CD4-positive, CD25-positive, alpha-beta regulatory T cell (primary cell): ENCODE results near the gene YTHDF2. TPM values are rescaled to one million over a fixed set of nuclear protein-coding genes. Genes with fewer than 3 reads are reported as not detected.
"Not testable (repeated sequence)": the region's sequence is repeated elsewhere in the genome, so short reads cannot be mapped to it uniquely, and the experiment has no call there.

ENCODE experiments used
- ATAC-seq, 2 donors: fragments of 150-1000 bp; cut with Tn5 transposase; one replicate each; pipeline ENCODE4 v1.10.0; 2021; ENCODE audit warnings: low read depth in 2 of 2, moderate number of reproducible peaks in 2 of 2, moderate library complexity in 1 of 2
- DNase-seq, 3 donors: peaks; one replicate each; pipeline versions ENCODE4 v3.0.0 to v3.0.0-alpha.2; 2012 to 2022; ENCODE audit warnings: mixed read lengths in 1 of 3
- H3K27ac ChIP-seq: one replicate; pipeline ENCODE4 v1.7.0; 2013; ENCODE audit warnings: mild to moderate bottlenecking, low read length; ENCODE audit not compliant: insufficient read depth, poor library complexity, severe bottlenecking
- H3K27me3 ChIP-seq: one replicate; pipeline ENCODE4 v1.7.0; 2013; ENCODE audit warnings: low read length; ENCODE audit not compliant: control insufficient read depth, insufficient read depth
- H3K36me3 ChIP-seq: one replicate; pipeline ENCODE4 v1.7.0; 2013; ENCODE audit warnings: mild to moderate bottlenecking, low read length, moderate library complexity; ENCODE audit not compliant: control insufficient read depth, insufficient read depth
- H3K4me1 ChIP-seq: 2 replicates; pipeline ENCODE4 v1.7.0; 2013; ENCODE audit warnings: mild to moderate bottlenecking, low read length; ENCODE audit not compliant: insufficient read depth, control insufficient read depth, poor library complexity, severe bottlenecking
- H3K4me3 ChIP-seq: one replicate; pipeline ENCODE4 v1.7.0; 2013; ENCODE audit warnings: low read depth, mild to moderate bottlenecking, low read length, moderate library complexity
- H3K9me3 ChIP-seq, 2 experiments: 1 replicate in 1 of 2; 2 replicates in 1 of 2; pipeline ENCODE4 v1.7.0; 2013; ENCODE audit warnings: low read length in 2 of 2, mild to moderate bottlenecking in 1 of 2, moderate library complexity in 1 of 2; ENCODE audit not compliant: control insufficient read depth in 2 of 2
- H3K27ac Mint-ChIP-seq, 3 donors: one replicate each; pipeline ENCODE4 v1.8.0; 2020 to 2022; ENCODE audit warnings: mild to moderate bottlenecking in 3 of 3, mixed read lengths in 3 of 3, moderate library complexity in 2 of 3
- H3K27me3 Mint-ChIP-seq: one replicate; pipeline ENCODE4 v1.8.0; 2022; ENCODE audit warnings: mild to moderate bottlenecking, mixed read lengths
- H3K36me3 Mint-ChIP-seq: one replicate; pipeline ENCODE4 v1.8.0; 2020; ENCODE audit warnings: mixed read lengths
- H3K4me1 Mint-ChIP-seq, 4 donors: one replicate each; pipeline ENCODE4 v1.8.0; 2020 to 2022; ENCODE audit warnings: mixed read lengths in 4 of 4, mild to moderate bottlenecking in 1 of 4
- H3K4me3 Mint-ChIP-seq, 4 donors: one replicate each; pipeline ENCODE4 v1.8.0; 2020 to 2022; ENCODE audit warnings: mild to moderate bottlenecking in 4 of 4, mixed read lengths in 4 of 4, moderate library complexity in 3 of 4
- H3K9me3 Mint-ChIP-seq, 7 donors: one replicate each; pipeline ENCODE4 v1.8.0; 2020 to 2022; ENCODE audit warnings: mixed read lengths in 7 of 7, mild to moderate bottlenecking in 3 of 7, moderate library complexity in 2 of 7
- polyA plus RNA-seq, 4 donors: library from polyadenylated mRNA; unstranded; fragments of 300-500 nt; fragmentation: Illumina TruSeq; gene quantifications; one replicate each; pipeline ENCODE4 v1.2.3, GENCODE V29; 2021
- total RNA-seq: library from RNA; stranded (reverse); gene quantifications from one replicate; pipeline ENCODE4 v1.2.3, GENCODE V29; 2022

The YTHDF2 gene
- total and polyA plus RNA-seq, 5 donors from 2014 or later: 81.9 to 145 (median 124) TPM

GRCh38 chr1:28790377-28791035 is 53.8 kb downstream of the YTHDF2 start:
- peaks cover 0 to 3% (median 0%) of the 10 kb centered on the region in 4 donors for H3K4me1 Mint-ChIP-seq
- no peak overlapping the region for H3K27ac Mint-ChIP-seq
- H3K4me3 Mint-ChIP-seq: no peak overlapping the region
- peaks cover 14% of the 10 kb centered on the region for H3K27me3 Mint-ChIP-seq
- no peak for ATAC-seq
- H3K27me3 ChIP-seq: no peaks in the 10 kb centered on the region
- H3K27ac ChIP-seq: no peak overlapping the region
- no peak for DNase-seq
- H3K4me1 ChIP-seq: no peaks in the 10 kb centered on the region
- H3K36me3 Mint-ChIP-seq: no peaks in the 10 kb centered on the region
- H3K4me3 ChIP-seq: no peak overlapping the region
- no peaks in the 10 kb centered on the region for H3K36me3 ChIP-seq
- H3K9me3 ChIP-seq: no peaks in the 10 kb centered on the region
- H3K9me3 Mint-ChIP-seq: no peaks in the 10 kb centered on the region

GRCh38 chr1:28791929-28792328 is 55.2 kb downstream of the YTHDF2 start:
- H3K27ac ChIP-seq, H3K4me1 Mint-ChIP-seq, ATAC-seq, H3K36me3 ChIP-seq, DNase-seq, H3K27ac Mint-ChIP-seq, H3K4me3 ChIP-seq, H3K9me3 Mint-ChIP-seq, H3K4me1 ChIP-seq, H3K36me3 Mint-ChIP-seq, H3K27me3 ChIP-seq, H3K9me3 ChIP-seq, H3K4me3 Mint-ChIP-seq: not testable (repeated sequence)
- H3K27me3 Mint-ChIP-seq: peaks cover 22% of the 10 kb centered on the region

- Histone ChIP-seq H3K4me3 (no peak overlapping the region), H3K27me3 (no peaks in the 10 kb centered on the region), H3K36me3 (no peaks in the 10 kb centered on the region), H3K9me3 (no peaks in the 10 kb centered on the region), H3K27ac (no peak overlapping the region), H3K4me1 (no peaks in the 10 kb centered on the region)
- no peaks in the 10 kb centered on the region for H3K9me3 Mint-ChIP-seq
- DNase-seq (no peak), ATAC-seq (no peak)
- H3K36me3 Mint-ChIP-seq: no peaks in the 10 kb centered on the region
- H3K27ac Mint-ChIP-seq: no peak overlapping the region
- no peak overlapping the region for H3K4me3 Mint-ChIP-seq
- peaks cover 27% of the 10 kb centered on the region for H3K27me3 Mint-ChIP-seq
- H3K4me1 Mint-ChIP-seq: peaks cover 0 to 2% (median 0%) of the 10 kb centered on the region in 4 donors
These were observed 55.9 kb downstream of the YTHDF2 start for GRCh38 chr1:28792644-28793121.

- not testable (repeated sequence) for H3K4me3 ChIP-seq, H3K36me3 Mint-ChIP-seq, H3K4me3 Mint-ChIP-seq, H3K27ac Mint-ChIP-seq, H3K9me3 ChIP-seq, ATAC-seq, H3K9me3 Mint-ChIP-seq, H3K27ac ChIP-seq, H3K4me1 ChIP-seq, H3K4me1 Mint-ChIP-seq, H3K36me3 ChIP-seq, DNase-seq, H3K27me3 ChIP-seq
- peaks cover 35% of the 10 kb centered on the region for H3K27me3 Mint-ChIP-seq
These were observed 57.8 kb downstream of the YTHDF2 start for GRCh38 chr1:28794582-28794981.

GRCh38 chr1:28796352-28797211 is 59.8 kb downstream of the YTHDF2 start:
- Mint-ChIP-seq H3K4me3 (no peak overlapping the region), H3K27me3 (peaks cover 35% of the 10 kb centered on the region), H3K36me3 (no peaks in the 10 kb centered on the region), H3K4me1 (peaks cover 0 to 4% (median 1%) of the 10 kb centered on the region in 4 donors), H3K27ac (peak overlapping the region in 1 of 3 donors; percentile 14), H3K9me3 (peaks cover 0 to 1% (median 0%) of the 10 kb centered on the region in 7 donors)
- Histone ChIP-seq H3K27me3 (no peaks in the 10 kb centered on the region), H3K4me1 (no peaks in the 10 kb centered on the region), H3K36me3 (no peaks in the 10 kb centered on the region), H3K27ac (no peak overlapping the region), H3K4me3 (no peak overlapping the region), H3K9me3 (no peaks in the 10 kb centered on the region)
- no peak for ATAC-seq
- DNase-seq: no peak

- H3K9me3 ChIP-seq: no peaks in the 10 kb centered on the region
- DNase-seq: no peak
- no peaks in the 10 kb centered on the region for H3K36me3 ChIP-seq
- Mint-ChIP-seq H3K4me1 (peaks cover 0 to 4% (median 1%) of the 10 kb centered on the region in 4 donors), H3K4me3 (no peak overlapping the region), H3K27me3 (peaks cover 40% of the 10 kb centered on the region), H3K36me3 (no peaks in the 10 kb centered on the region), H3K27ac (no peak overlapping the region), H3K9me3 (peaks cover 0 to 1% (median 0%) of the 10 kb centered on the region in 7 donors)
- H3K4me1 ChIP-seq: no peaks in the 10 kb centered on the region
- H3K27ac ChIP-seq: no peak overlapping the region
- ATAC-seq: no peak
- no peaks in the 10 kb centered on the region for H3K27me3 ChIP-seq
- H3K4me3 ChIP-seq: no peak overlapping the region
These were observed 63.6 kb downstream of the YTHDF2 start for GRCh38 chr1:28800324-28800723.

- DNase-seq (no peak), ATAC-seq (no peak)
- peaks cover 0 to 1% (median 0%) of the 10 kb centered on the region in 7 donors for H3K9me3 Mint-ChIP-seq
- no peaks in the 10 kb centered on the region for H3K27me3 ChIP-seq
- no peaks in the 10 kb centered on the region for H3K4me1 ChIP-seq
- H3K27ac Mint-ChIP-seq: no peak overlapping the region
- H3K36me3 ChIP-seq: no peaks in the 10 kb centered on the region
- no peak overlapping the region for H3K4me3 Mint-ChIP-seq
- no peaks in the 10 kb centered on the region for H3K9me3 ChIP-seq
- no peak overlapping the region for H3K4me3 ChIP-seq
- no peak overlapping the region for H3K27ac ChIP-seq
- no peaks in the 10 kb centered on the region for H3K36me3 Mint-ChIP-seq
- H3K4me1 Mint-ChIP-seq: peaks cover 0 to 4% (median 0%) of the 10 kb centered on the region in 4 donors
- peaks cover 39% of the 10 kb centered on the region for H3K27me3 Mint-ChIP-seq
These were observed 64.7 kb downstream of the YTHDF2 start for GRCh38 chr1:28801461-28801860.
